Hepatocyte (in vitro differentiated cells): ENCODE measurements around the gene LGALSL.

ENCODE experiments used
- CTCF ChIP-seq: fragments of 200-600 bp; sonication (generic); IDR thresholded peaks from 2 replicates; pipeline ENCODE4 v1.5.1; 2016; ENCODE audit warnings: antibody characterized with exemption, mild to moderate bottlenecking; ENCODE audit not compliant: poor library complexity
- EZH2 ChIP-seq: fragments of 200-600 bp; sonication (generic); IDR thresholded peaks from 2 replicates; pipeline ENCODE4 v1.6.1; 2016; ENCODE audit warnings: antibody characterized with exemption, mild to moderate bottlenecking, borderline replicate concordance
- EZH2phosphoT487 ChIP-seq: fragments of 200-600 bp; sonication (generic); IDR thresholded peaks from one replicate; pipeline ENCODE4 v1.6.1; 2018; ENCODE audit warnings: antibody characterized with exemption, mild to moderate bottlenecking, low read depth, moderate library complexity; ENCODE audit not compliant: unreplicated experiment, severe bottlenecking

- TF ChIP-seq CTCF (no peak), EZH2phosphoT487 (no peak), EZH2 (no peak)
Measured at GRCh38 chr2:64474636-64475035, 20.7 kb downstream of the LGALSL start.
